GM18870 (cell line): ENCODE data around the gene VCX2.
"Not testable (repeated sequence)": the region's sequence is repeated elsewhere in the genome, so short reads cannot be mapped to it uniquely, and the experiment has no call there.

Experiments
- ATAC-seq: cut with Tn5 transposase; IDR thresholded peaks from one replicate; pipeline ENCODE4 v1.9.1; 2021; ENCODE audit warnings: moderate library complexity; ENCODE audit not compliant: unreplicated experiment

VCX2 gene

GRCh38 chrX:8125566-8125965, 45.5 kb downstream of the VCX2 start:
- ATAC-seq: no peak

DNA sequence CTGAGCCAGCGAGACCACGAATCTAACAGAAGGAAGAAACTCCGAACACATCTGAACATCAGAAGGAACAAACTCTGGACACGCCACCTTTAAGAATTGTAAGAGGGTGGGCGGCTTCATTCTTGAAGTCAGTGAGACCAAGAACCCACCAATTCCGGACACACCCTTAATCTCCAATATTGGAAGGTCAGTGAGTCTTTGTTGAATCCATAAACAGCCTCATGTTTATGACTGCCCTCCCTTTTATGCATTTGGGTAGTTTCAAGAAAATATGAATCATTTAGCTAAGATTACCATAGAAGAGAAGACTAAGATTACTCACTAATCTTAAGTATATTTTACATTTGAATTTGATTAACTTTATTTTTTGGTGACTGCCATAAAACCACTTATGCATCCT, 48.5 kb downstream of the VCX2 start:
- no peak for ATAC-seq

DNA sequence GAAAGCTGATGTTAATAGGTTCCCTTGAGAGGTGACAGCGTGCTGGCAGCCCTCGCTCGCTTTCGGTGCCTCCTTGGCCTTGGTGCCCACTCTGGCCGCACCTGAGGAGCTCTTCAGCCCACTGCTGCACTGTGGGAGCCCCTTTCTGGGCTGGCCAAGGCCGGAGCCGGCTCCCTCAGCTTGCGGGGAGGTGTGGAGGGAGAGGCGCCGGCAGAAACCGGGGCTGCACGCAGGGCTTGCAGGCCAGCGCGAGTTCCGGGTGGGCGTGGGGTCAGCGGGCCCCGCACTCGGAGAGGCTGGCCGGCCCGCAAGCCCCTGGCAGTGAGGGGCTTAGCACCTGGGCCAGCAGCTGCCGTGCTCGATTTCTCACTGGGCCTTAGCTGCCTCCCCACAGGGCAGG, 49.7 kb downstream of the VCX2 start:
- ATAC-seq: not testable (repeated sequence)
